ENCODE results near the gene MFAP4. TPM values are rescaled to one million over a fixed set of nuclear protein-coding genes. Genes with fewer than 3 reads are reported as not detected.
"Not testable (repeated sequence)": the region's sequence is repeated elsewhere in the genome, so short reads cannot be mapped to it uniquely, and the experiment has no call there.

MFAP4 gene
- total RNA-seq, 1 donor from 2014 or later: 307 TPM

DNA sequence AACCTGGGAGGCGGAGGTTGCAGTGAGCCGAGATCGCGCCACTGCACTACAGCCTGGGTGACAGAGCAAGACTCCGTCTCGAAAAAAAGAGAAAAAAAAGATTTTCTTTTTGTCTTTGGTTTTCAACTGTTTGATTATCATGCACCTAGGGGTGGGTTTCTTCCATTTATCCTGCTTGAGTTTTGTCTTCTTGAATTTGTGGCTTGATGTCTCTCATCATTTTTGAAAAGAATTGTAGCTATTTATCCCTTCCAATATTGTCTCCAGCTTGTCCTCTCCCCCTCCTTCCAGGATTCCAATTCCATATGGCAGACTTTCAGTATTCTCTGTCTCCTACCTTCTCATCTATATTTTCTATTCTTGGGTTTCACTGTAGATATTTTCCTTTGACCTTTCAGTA is 32.2 kb downstream of the MFAP4 start:
- H3K27ac Mint-ChIP-seq (ENCODE audit: unreplicated experiment): peak overlapping the region; percentile 72
- peaks cover 5% of the 10 kb centered on the region for H3K36me3 Mint-ChIP-seq (ENCODE audit: low read depth)

DNA sequence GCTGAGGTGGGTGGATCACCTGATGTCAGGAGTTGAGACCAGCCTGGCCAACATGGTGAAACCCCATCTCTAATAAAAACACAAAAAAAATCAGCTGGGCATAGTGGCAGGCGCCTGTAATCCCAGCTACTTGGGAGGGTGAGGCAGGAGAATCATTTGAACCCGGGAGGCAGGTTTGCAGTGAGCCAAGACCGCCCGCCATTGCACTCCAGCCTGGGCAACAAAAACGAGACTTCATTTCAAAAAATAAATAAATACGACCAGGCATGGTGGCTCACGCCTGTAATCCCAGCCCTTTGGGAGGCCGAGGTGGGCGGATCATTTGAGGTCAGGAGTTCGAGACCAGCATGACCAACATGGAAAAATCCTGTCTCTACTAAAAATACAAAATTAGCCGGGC is 33.6 kb downstream of the MFAP4 start:
- H3K27ac Mint-ChIP-seq (ENCODE audit: unreplicated experiment); H3K4me3 Mint-ChIP-seq (ENCODE audit: unreplicated experiment); H3K27me3 Mint-ChIP-seq (ENCODE audit: low read depth); H3K9me3 Mint-ChIP-seq (ENCODE audit: low read depth); H3K36me3 Mint-ChIP-seq (ENCODE audit: low read depth): not testable (repeated sequence)
- peaks cover 22% of the 10 kb centered on the region for H3K4me1 Mint-ChIP-seq (ENCODE audit: low read depth)
- peak; percentile 18 for DNase-seq (ENCODE audit: low spot score)

More for the DNA sequence above, 32.2 kb downstream of the MFAP4 start:
- TF ChIP-seq, protein P1, sequence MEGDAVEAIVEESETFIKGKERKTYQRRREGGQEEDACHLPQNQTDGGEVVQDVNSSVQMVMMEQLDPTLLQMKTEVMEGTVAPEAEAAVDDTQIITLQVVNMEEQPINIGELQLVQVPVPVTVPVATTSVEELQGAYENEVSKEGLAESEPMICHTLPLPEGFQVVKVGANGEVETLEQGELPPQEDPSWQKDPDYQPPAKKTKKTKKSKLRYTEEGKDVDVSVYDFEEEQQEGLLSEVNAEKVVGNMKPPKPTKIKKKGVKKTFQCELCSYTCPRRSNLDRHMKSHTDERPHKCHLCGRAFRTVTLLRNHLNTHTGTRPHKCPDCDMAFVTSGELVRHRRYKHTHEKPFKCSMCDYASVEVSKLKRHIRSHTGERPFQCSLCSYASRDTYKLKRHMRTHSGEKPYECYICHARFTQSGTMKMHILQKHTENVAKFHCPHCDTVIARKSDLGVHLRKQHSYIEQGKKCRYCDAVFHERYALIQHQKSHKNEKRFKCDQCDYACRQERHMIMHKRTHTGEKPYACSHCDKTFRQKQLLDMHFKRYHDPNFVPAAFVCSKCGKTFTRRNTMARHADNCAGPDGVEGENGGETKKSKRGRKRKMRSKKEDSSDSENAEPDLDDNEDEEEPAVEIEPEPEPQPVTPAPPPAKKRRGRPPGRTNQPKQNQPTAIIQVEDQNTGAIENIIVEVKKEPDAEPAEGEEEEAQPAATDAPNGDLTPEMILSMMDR (IDR thresholded peaks at IDR 0.05): no peak
- Mint-ChIP-seq H3K4me3 (ENCODE audit: unreplicated experiment) (no peak overlapping the region), H3K9me3 (ENCODE audit: low read depth) (no peaks in the 10 kb centered on the region), H3K27me3 (ENCODE audit: low read depth) (no peaks in the 10 kb centered on the region), H3K4me1 (ENCODE audit: low read depth) (peaks cover 22% of the 10 kb centered on the region)
- DNase-seq (ENCODE audit: low spot score): no peak

DNA sequence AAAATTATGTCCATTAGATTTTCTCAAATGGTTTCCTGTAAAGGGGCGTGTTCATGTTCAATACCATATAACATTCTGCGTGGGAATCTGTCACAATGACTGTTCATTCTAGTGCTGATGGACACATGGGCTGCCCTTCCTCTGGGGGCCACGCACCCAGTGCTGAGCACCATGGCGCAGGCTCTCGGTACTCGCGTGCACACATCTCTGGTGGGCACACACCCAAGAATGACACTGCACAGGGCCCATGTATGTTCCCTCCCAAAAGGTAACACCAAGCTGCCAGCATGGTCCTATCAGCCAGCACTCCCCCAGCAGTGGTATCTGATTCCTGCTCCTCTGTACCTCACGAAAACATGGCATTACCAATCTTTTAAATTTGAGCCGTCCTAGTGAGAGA is 38.2 kb downstream of the MFAP4 start:
- peaks cover 36% of the 10 kb centered on the region for H3K4me1 Mint-ChIP-seq (ENCODE audit: low read depth)
- peak; percentile 55 for DNase-seq (ENCODE audit: low spot score)
- no peak overlapping the region for H3K4me3 Mint-ChIP-seq (ENCODE audit: unreplicated experiment)
- H3K36me3 Mint-ChIP-seq (ENCODE audit: low read depth): no peaks in the 10 kb centered on the region
- no peak overlapping the region for H3K27ac Mint-ChIP-seq (ENCODE audit: unreplicated experiment)
- TF ChIP-seq, protein P1 (IDR thresholded peaks at IDR 0.05): no peak
- H3K27me3 Mint-ChIP-seq (ENCODE audit: low read depth): no peaks in the 10 kb centered on the region
- no peaks in the 10 kb centered on the region for H3K9me3 Mint-ChIP-seq (ENCODE audit: low read depth)

DNA sequence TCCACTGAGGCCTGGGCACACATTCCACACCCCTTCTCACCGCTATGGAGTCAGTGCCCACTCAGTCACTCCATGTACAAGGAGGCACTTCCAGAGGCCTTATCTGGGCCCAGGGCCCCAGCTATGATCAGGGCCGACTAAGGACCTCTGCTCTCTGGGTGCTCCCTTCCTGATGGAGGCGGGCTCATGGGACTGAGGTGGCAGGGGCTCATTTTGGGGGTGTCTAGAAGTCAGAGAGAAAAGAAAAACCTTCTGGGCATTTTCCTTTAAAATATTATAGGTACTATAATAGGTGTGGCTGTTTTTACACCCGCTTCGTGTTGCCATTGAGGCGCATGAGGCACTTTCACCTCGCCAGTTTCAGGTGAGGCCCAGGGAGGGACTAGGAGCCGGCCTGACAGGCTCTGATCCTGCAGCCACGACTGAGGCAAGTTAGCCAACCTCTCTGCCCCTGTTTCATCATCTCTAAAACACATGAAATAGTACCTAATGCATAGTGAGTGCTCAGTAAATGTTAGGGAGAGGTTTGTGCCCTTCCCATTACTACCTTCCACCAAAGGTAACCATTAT is 38.8 kb downstream of the MFAP4 start:
- peak; percentile 57 for DNase-seq (ENCODE audit: low spot score)
- TF ChIP-seq, protein P1 (IDR thresholded peaks at IDR 0.05): no peak
- Mint-ChIP-seq H3K4me1 (ENCODE audit: low read depth) (peaks cover 36% of the 10 kb centered on the region), H3K4me3 (ENCODE audit: unreplicated experiment) (no peak overlapping the region), H3K36me3 (ENCODE audit: low read depth) (no peaks in the 10 kb centered on the region), H3K27me3 (ENCODE audit: low read depth) (no peaks in the 10 kb centered on the region), H3K27ac (ENCODE audit: unreplicated experiment) (no peak overlapping the region), H3K9me3 (ENCODE audit: low read depth) (no peaks in the 10 kb centered on the region)

DNA sequence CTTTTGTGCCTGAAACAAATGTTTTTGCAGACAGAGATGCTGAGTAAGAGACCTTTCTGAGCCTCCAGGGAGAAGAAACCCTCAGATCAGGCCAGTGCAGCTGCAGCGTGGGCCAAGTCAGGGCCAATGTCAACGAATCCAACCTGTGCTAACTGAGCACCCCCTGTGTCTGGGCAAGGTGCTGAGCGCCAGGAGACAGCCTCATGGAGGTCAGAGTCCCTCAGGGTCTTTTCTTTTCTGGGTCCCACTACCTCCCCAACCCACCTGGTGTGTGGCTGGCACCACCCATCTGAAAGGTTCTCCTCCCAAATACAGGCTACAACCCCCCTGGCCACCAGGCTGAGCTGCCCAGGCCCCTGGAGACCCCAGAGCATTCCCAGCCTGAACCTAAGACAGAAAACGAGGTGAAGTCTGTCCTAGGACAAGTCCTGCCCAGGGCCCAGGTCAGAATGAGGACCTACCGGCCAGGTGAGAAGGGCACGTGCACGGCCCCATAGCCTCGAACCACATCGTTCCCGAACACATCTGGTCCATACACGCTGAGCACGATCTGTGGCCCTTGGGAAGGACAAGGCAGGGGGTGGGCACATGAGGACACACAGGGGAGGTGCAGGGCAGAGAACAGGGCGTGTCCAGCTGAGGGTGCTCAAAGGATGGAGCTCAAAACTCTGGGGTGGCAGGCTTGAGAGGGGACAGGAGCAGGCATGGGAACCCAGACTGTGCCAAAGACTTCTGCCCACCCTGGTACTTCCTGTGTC is 39.5 kb downstream of the MFAP4 start:
- H3K4me1 Mint-ChIP-seq (ENCODE audit: low read depth): peaks cover 36% of the 10 kb centered on the region
- no peaks in the 10 kb centered on the region for H3K27me3 Mint-ChIP-seq (ENCODE audit: low read depth)
- TF ChIP-seq, protein P1 (IDR thresholded peaks at IDR 0.05): no peak
- H3K9me3 Mint-ChIP-seq (ENCODE audit: low read depth): no peaks in the 10 kb centered on the region
- H3K27ac Mint-ChIP-seq (ENCODE audit: unreplicated experiment): peak overlapping the region; percentile 95
- peak; percentile 70 for DNase-seq (ENCODE audit: low spot score)
- H3K36me3 Mint-ChIP-seq (ENCODE audit: low read depth): no peaks in the 10 kb centered on the region
- H3K4me3 Mint-ChIP-seq (ENCODE audit: unreplicated experiment): no peak overlapping the region
